ENCODE measurements around the gene SGCB.

- no peak for TF ChIP-seq CTCF (IDR thresholded peaks at IDR 0.05)
- TF ChIP-seq POLR2A (IDR thresholded peaks at IDR 0.05): no peak
Measured at GRCh38 chr4:52006887-52007286, 31.2 kb downstream of the SGCB start.

Data from upper lobe of left lung (tissue), 4 donors.